Kasumi-1 (cell line): ENCODE data around the gene GPR34.

Source experiments
- DNase-seq, 2 experiments: peaks; one replicate each; lab custom pipeline; 2025; lab: John Stamatoyannopoulos, UW

Gene GPR34

GRCh38 chrX:41734530-41734929, 45.8 kb downstream of the GPR34 start:
- peak; percentile 26 to 27 for DNase-seq

DNA sequence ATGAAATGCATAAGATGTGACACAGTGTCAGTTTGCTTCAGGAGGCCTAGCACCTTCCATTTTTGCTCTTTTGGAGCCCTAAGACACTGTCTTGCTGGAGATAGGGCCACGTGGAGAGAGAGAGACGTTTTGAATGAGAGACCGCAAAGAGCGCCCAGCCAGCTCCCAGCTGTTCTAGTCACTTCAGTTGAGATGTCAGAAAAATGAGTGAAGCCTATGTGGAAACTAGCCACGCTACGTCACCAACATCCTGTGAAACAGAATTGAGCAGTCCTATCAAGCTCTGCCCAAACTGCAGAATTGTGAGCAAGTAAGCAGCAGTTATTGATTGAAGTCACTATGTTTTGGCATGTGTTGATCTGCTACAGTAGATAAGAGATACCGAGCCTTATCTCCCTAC, 48.3 kb downstream of the GPR34 start:
- no peak for DNase-seq

- no peak for DNase-seq
Measured at GRCh38 chrX:41739871-41740270, 51.1 kb downstream of the GPR34 start.
